ENCODE data around the gene KRT35. TPM values are rescaled to one million over a fixed set of nuclear protein-coding genes. Genes with fewer than 3 reads are reported as not detected.

KRT35 gene
- polyA plus RNA-seq, 1 experiment = not detected

DNA sequence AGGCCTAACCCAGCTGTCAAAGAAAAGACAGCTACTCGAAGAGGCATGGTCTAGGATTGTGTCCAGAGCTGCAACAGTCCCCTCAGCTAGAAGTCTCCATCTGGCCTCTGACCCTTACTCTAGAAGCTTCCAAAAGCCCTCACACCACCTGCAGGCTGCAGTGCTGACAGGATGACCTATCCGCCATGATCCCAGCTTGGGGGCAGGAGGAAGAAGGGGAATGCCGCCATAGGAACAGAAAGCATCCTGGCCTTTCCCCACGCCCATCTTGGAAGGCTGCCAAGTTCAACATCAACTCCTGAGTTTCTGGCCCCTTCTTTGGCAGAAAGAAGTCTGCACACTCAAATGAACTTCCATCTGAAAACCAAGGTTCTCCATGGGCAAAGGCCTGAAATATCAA lies 11.8 kb upstream of the KRT35 start:
- Histone ChIP-seq H3K36me3 (ENCODE audit: control insufficient read depth, insufficient read depth, low read length) (no peaks in the 10 kb centered on the region), H3K27me3 (ENCODE audit: control insufficient read depth, insufficient read depth, low read length) (no peaks in the 10 kb centered on the region), H3K4me3 (ENCODE audit: low read depth, low read length) (no peak overlapping the region)
- CTCF ChIA-PET = interaction anchor here (0.6 to 1.6 kb wide), 6 partner anchors 26 to 584 kb away, joined by 3 to 7 read pairs (median 4); partner anchors contain the start of gene KRT32
- no peak for DNase-seq (ENCODE audit: low read depth)
- POLR2A ChIA-PET = no interaction called here
- TF ChIP-seq, protein P1, sequence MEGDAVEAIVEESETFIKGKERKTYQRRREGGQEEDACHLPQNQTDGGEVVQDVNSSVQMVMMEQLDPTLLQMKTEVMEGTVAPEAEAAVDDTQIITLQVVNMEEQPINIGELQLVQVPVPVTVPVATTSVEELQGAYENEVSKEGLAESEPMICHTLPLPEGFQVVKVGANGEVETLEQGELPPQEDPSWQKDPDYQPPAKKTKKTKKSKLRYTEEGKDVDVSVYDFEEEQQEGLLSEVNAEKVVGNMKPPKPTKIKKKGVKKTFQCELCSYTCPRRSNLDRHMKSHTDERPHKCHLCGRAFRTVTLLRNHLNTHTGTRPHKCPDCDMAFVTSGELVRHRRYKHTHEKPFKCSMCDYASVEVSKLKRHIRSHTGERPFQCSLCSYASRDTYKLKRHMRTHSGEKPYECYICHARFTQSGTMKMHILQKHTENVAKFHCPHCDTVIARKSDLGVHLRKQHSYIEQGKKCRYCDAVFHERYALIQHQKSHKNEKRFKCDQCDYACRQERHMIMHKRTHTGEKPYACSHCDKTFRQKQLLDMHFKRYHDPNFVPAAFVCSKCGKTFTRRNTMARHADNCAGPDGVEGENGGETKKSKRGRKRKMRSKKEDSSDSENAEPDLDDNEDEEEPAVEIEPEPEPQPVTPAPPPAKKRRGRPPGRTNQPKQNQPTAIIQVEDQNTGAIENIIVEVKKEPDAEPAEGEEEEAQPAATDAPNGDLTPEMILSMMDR (IDR thresholded peaks at IDR 0.05; ENCODE audit: insufficient read depth, low read depth, low read length) = no peak

DNA sequence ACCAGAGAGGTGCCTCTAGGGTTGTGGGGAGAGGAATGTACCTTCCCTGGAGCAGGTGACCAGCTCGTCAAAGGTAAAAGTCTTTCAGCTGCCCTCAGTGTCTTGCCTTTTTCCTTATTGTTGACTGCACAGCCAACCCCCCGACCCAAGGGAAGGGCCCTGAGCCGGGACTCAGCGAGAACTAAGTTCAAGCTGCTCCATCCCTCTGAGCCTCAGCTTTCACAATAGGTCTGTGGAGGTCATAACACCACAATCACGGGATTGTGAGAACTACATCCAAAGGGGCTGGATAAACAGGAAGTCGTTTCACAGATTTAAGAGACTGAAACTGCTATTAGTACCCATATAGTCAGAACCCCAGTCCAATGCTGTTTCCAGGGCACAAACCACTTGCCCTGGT lies 11.4 kb upstream of the KRT35 start:
- TF ChIP-seq, protein P1 (IDR thresholded peaks at IDR 0.05; ENCODE audit: insufficient read depth, low read depth, low read length) = no peak
- CTCF ChIA-PET = interaction anchor here (0.6 to 1.6 kb wide), 6 partner anchors 25 to 583 kb away, joined by 3 to 7 read pairs (median 4); partner anchors contain the start of gene KRT32
- POLR2A ChIA-PET = no interaction called here
- H3K27me3 ChIP-seq (ENCODE audit: control insufficient read depth, insufficient read depth, low read length) = no peaks in the 10 kb centered on the region
- DNase-seq (ENCODE audit: low read depth) = no peak
- no peak overlapping the region for H3K4me3 ChIP-seq (ENCODE audit: low read depth, low read length)
- H3K36me3 ChIP-seq (ENCODE audit: control insufficient read depth, insufficient read depth, low read length) = no peaks in the 10 kb centered on the region

DNA sequence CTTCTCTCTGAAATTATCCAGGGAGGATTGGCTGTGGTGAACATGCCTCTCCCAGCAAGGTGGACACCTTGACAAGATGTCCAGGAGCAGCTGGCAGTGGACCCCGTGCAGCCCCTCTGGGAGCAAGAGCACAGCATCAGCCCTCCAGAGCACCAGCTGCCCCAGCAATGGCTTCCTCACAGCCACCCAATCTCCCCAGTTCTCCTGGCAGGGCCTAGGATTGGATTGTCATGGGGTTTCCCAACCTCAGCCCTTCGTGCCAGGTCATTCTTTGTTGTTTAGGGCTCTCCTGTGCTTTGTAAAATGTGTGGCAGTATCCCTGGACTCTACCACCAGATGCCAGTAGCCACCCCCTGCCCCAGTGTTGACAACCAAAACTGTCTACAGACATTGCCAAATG lies 10.5 kb upstream of the KRT35 start:
- Histone ChIP-seq H3K36me3 (ENCODE audit: control insufficient read depth, insufficient read depth, low read length) (no peaks in the 10 kb centered on the region), H3K27me3 (ENCODE audit: control insufficient read depth, insufficient read depth, low read length) (no peaks in the 10 kb centered on the region), H3K4me3 (ENCODE audit: low read depth, low read length) (no peak overlapping the region)
- ChIA-PET POLR2A (no interaction called here), CTCF (interaction anchor here (1.0 to 1.6 kb wide), 3 partner anchors 33 to 176 kb away, joined by 3 to 5 read pairs (median 4); no protein-coding TSS in a partner anchor)
- TF ChIP-seq, protein P1 (IDR thresholded peaks at IDR 0.05; ENCODE audit: insufficient read depth, low read depth, low read length) = no peak
- DNase-seq (ENCODE audit: low read depth) = no peak

DNA sequence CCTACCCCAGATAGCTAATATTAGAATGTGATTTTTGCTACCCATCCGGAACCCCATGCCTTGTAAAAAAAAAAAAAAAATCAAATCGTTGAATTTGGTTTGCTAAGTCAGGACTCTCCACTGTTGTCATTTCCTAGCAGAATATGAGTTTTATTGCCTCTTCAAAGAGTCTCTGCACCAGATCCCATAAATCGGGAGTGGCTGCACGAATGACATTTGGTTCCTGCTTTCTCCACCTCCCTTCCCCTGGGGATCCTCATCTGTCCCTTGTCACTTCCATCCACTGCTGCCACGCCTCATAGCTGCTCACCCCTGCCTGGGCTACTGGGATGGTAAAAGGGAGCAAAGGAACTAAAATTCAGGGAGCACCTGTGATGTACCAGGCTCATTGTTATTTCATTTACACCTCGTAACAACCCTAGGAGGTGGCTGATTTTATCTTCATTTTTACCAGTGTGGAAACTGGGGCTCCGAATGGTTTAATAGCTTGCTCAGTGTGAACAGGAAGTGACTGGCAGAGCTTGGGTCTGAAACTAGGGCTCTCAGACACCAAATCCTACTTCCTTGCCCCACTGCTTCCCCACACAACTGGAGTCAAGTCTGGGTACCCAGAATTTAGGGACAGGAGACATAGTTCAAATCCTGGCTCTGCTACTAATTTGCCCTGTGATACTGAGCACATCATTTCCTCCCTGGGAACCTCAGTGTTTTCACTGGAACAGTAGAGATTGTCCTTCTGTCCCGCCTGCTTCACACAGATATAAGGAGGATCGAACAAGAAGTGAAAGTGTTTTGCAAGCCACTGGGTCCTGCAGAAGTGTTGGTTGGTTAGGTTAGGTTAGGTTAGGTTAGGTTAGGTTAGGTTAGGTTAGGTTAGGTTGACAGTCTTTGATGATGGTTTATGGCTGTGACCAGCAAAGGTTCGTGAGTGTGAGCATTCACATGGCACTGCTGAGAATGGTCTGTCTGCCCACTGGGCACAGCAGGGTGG lies 9.3 kb upstream of the KRT35 start:
- DNase-seq (ENCODE audit: low read depth) = no peak
- no peaks in the 10 kb centered on the region for H3K27me3 ChIP-seq (ENCODE audit: control insufficient read depth, insufficient read depth, low read length)
- POLR2A ChIA-PET = no interaction called here
- TF ChIP-seq, protein P1 (IDR thresholded peaks at IDR 0.05; ENCODE audit: insufficient read depth, low read depth, low read length) = no peak
- no peak overlapping the region for H3K4me3 ChIP-seq (ENCODE audit: low read depth, low read length)
- CTCF ChIA-PET = interaction anchor here (1.0 to 1.6 kb wide), 6 partner anchors 10 to 173 kb away, joined by 3 to 6 read pairs (median 4); no protein-coding TSS in a partner anchor
- H3K36me3 ChIP-seq (ENCODE audit: control insufficient read depth, insufficient read depth, low read length) = no peaks in the 10 kb centered on the region

DNA sequence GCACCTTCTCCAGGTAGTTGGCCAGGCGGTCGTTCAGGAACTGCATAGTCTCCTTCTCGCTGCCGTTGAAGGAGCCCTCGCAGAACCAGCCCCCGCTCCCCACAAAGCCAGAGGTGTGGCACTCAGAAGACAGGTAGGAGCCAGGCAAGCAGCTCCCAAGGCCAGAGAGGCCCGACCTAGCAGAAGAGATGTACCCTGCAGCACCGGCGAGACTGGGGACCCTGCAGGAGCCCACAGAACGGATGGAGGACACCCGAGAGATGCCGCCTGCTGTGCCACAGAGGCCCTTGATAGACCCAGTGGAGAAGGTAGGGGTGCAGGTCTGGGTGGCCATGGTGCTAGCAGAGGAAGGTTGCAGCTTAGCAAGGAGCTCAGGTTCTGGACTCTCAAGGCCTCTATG lies 8.6 kb upstream of the KRT35 start, which contains the start of gene KRT36:
KRT36 (minus strand) TSS at position 380 of the 400 bp plus-strand sequence; CDS start at position 334, 46 bp downstream.
- ChIA-PET CTCF (interaction anchor here (1.2 to 1.6 kb wide), 4 partner anchors 10 to 160 kb away, joined by 3 to 6 read pairs (median 4); no protein-coding TSS in a partner anchor), POLR2A (no interaction called here)
- Histone ChIP-seq H3K4me3 (ENCODE audit: low read depth, low read length) (no peak within 1 kb of the TSS), H3K36me3 (ENCODE audit: control insufficient read depth, insufficient read depth, low read length) (no peaks in the 10 kb centered on the region), H3K27me3 (ENCODE audit: control insufficient read depth, insufficient read depth, low read length) (no peaks in the 10 kb centered on the region)
- TF ChIP-seq, protein P1 (IDR thresholded peaks at IDR 0.05; ENCODE audit: insufficient read depth, low read depth, low read length) = no peak
- no peak for DNase-seq (ENCODE audit: low read depth)

Measured in BJ (cell line).